GM21529 (cell line): ENCODE results near the gene FERMT1.
"Not testable (repeated sequence)": the region's sequence is repeated elsewhere in the genome, so short reads cannot be mapped to it uniquely, and the experiment has no call there.

Experiments used
- ATAC-seq: cut with Tn5 transposase; IDR thresholded peaks from one replicate; pipeline ENCODE4 v1.9.1; 2021; ENCODE audit not compliant: unreplicated experiment

Gene FERMT1

DNA sequence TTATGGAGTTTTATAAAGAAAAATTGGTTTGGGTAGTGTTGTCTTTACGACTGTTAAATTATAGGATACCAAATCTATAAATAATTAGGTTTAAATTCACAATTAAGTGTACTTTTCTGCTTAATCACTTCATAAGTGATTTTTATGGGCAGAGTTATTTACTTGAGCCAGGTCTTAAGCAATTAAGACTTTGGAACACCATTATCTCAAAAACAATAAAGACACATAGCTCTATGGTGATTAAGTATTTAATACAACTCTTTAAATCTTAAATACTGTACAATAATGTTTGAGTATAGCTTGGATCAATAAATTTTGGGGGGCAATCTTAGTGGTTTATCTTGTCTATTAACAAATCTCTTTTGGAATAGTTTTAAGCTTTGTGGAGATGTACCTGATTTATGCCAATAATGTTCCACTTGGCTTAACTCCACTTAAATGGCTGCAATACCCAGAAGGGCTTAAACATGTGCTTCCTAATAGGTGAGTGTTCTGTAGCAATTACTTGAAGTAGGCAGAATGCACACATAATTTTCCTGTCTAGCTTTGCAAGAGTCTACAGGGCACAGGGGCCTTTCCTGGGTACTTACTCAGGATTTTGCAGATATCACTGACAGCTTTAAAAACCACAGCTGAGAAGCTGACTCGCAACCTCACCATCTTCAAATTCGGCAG lies 7.5 kb downstream of the FERMT1 start:
- ATAC-seq, result no peak

DNA sequence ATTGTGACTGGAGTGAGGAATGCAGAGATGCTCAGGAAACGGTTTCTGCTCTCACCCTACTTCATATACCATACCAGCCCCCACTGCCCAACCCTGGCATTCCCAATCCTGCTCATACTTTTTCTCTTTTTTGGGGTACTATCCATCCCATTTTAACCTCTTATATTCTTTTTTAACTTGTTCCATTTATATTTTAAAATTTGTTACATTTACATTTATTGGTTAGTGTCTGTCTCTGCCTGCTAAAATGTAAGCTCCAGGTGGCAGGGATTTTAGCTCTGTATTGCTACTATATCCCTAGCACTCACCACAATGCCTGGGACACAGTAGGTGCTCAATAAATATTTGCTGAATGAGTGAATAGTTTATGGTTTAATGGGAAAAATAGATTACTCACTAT lies 8.1 kb downstream of the FERMT1 start:
- ATAC-seq, result no peak

DNA sequence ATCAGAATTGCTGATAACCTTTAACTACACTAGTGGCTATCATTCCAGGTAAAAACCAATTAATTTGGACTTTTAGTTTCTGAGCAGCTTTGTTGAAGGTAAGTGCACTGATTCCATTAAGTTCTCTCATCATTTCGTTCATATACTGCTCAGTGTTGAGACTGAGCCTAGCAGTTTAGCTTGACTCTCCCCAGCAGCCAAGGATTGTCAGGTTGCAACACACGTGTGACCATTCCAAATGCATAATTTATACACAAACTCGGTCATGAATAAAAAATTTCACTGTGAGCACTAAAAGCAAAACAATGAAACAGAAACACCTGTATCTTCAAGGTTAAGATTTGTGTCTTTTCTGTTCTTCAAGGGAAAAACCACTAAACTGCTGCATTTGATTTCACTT lies 8.9 kb downstream of the FERMT1 start:
- no peak for ATAC-seq

DNA sequence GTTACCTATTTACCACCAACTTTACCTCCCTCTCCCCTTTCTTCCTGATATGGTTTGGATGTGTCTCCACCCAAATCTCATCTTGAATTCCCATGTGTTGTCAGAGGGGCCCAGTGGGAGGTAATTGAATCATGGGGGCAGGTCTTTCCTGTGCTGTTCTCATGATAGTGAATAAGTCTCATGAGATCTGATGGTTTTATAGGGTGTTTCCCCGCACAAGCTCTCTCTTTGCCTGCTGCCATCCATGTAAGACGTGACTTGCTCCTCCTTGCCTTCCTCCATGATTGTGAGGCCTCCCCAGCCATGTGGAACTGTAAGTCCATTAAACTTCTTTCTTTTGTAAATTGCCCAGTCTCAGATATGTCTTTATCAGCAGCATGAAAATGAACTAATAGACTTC lies 9.9 kb downstream of the FERMT1 start:
- ATAC-seq, result not testable (repeated sequence)

DNA sequence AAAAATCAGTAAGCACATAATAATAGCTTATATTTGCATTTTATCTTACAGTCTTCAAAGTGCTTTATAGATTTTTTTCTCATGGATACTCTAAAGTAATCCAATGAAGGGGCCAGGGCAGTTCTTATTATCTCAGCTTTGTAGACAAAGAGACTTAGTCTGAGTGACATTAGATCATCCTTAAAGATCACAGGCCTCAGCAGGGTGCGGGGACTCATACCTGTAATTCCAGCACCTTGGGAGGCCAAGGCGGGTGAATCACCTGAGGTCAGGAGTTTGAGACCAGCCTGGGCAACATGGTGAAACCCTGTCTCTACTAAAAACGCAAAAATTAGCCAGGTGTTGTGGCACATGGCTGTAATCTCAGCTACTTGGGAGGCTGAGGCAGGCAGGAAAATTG lies 14.5 kb downstream of the FERMT1 start:
- ATAC-seq, result no peak

DNA sequence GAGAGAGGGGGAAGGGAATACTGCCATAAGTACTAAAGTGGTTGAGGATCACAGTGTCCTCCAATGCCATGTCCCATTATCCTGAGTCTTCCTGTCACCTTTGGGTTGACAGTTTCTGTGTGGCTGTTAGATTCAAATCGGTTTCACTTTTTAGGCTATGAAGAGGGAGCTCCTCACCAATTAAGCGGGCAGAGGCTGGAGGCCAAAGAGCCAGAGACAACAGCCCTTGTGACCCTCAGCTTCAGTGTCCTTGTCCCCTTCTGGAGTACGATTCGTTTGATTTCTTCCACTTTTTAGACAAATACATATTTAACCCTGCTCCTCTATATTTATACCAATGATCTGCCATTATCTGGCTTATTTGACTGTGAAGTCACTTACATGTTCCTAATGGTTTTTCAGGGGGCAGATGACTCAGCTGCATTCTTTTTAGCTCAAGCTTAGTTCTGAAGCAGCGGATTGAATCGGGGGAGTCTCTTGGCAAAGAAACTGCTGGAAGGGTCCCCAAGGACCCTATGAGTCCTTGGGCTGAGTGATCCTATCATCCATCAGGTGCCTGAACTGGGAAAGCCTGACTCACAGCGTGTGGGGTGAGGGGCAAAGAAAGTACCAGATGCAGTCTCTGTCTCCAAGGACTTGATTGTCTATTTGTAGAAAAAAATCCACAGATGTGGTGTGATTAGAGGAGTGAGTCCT lies 18.2 kb downstream of the FERMT1 start:
- ATAC-seq, result no peak

DNA sequence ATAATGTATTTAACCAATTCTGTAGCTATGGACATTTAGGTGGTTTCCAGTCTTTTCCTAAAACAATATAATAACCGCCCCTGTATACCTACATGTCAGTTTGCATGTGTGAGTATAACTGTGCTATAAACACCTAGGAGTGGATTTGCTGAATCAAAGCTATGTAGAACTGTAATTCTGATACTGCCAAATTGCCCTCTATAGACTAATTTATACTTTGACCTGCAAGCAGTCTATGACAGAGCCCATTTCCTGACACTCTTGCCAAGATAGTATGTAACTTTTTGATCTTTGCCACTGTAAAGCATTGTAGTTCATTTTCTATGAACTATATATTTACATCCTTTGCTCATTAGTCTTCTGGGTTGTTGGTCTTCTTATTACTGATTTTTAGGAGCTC lies 19.5 kb downstream of the FERMT1 start:
- ATAC-seq, result no peak

DNA sequence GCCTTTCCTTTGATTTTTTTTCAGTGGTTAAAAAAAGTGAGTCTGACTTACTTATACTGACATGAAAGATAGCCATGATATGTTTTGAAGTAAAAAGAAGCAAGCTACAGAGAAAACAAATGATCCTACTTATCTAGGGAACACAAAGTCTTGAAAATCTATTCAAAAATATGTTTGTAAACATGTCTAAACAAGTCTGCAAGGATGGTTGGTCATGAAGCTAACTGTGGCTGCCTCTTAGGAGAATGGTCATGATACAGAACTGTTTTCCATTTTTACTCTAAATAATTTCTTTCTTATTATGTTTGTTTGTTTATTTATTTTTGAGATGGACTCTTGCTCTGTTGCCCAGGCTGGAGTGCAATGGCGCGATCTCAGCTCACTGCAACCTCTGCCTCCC lies 21.5 kb downstream of the FERMT1 start:
- no peak for ATAC-seq

DNA sequence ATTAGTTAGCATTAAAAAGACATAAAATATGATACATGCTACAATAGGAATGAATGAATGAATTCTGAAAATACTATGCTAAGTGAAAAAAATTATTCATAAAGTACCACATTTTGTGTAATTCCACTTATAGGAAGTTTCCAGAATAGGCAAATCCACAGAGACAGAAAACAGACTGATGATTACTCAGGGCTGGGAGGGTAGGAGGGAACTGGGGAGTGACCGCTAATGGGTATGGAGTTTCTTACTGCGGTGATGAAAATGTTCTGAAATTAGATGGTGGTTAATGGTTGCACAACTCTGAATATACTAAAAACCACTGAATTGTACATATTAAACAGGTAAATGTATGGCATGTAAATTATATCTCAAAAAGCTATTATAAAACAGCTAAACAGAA lies 22.6 kb downstream of the FERMT1 start:
- ATAC-seq, result no peak

DNA sequence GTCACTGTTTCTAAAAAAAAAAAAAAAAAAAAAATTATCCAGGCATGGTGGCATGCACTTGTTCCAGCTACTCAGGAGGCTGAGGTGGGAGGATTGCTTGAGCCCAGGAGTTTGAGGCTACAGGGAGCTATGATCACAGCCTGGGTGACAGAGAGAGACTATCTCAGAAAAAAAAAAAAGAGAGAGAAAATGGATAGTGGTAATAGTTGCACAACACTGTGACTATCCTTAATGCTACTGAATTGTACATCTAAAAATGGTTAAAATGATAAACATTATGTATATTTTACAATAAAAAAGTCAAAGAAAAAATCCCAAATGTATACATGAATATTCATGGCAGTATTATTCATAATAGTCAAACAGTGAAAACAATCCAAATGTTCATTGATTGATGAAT lies 23.0 kb downstream of the FERMT1 start:
- no peak for ATAC-seq

DNA sequence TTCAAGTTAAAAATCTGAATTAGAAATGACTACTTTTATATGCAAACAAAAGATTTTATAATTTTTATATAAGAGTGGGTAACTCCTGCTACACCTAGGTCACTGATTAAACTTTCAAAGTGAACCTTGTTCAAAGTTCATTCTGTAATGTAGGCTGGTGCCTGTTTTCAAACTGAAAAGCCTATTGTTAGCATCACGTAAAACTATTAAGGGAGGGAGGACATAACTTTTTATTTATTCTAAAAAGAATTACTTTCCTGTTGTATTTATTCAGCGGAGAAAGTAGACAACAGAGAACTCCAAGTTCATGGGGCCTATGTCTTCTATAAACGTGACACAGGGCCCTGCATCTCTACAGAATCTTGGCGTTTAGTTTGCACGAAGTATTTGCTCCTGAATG lies 27.4 kb downstream of the FERMT1 start:
- no peak for ATAC-seq

DNA sequence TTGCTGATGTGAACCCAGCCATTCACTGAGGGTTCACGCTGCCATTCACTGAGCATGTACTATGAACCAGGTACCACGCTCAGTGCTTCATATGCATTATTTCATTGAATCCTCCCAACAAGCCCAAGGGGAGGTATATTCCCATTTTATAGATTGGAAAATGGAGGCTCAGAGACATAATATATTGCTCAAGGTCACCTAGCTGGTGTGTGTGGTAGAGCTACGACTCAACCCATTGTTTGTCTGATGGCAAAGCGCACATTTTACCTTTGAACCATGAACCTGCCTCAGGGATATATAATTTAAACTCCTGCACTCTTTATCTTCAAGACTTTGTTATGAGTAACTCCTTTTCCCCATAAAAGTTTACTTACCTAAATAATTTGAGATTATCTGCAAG lies 28.3 kb downstream of the FERMT1 start:
- no peak for ATAC-seq

DNA sequence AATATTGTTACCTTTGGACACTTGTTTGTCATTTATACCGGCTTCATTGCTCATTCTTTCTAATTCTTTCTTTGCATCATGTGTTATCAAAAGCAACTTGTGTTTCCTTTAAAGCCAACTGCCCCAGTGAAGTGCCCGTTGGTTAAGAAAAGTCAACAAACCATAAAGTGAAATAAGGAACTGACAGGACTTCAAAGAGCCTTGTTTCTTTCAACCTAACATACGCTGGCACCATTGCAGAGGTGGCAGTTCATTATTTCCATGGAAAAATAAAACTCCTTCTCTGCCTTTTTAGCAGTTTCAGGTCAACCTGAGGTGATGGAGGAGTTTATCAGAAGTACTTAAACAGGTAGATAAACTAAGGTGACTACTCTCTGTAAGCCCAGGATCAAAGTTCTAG lies 28.8 kb downstream of the FERMT1 start:
- no peak for ATAC-seq

DNA sequence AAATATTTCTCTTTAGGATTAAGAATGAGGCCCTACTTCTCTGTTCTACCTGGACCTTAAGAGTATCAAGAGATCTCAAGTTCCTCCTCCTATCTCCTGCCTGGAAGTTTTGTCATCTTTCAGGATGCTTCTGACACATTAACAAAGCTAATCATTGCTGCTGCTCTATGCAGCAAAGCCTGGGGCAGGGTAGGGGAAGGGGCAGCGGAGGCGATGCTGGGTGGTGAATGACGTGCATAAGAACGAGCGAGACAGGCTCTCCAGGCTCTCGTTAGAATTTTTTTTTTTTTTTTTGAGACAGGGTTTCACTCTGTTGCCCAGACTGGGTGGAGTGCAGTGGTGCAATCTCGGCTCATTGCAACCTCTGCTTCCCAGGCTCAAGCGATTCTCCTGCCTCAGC lies 31.2 kb downstream of the FERMT1 start:
- no peak for ATAC-seq

DNA sequence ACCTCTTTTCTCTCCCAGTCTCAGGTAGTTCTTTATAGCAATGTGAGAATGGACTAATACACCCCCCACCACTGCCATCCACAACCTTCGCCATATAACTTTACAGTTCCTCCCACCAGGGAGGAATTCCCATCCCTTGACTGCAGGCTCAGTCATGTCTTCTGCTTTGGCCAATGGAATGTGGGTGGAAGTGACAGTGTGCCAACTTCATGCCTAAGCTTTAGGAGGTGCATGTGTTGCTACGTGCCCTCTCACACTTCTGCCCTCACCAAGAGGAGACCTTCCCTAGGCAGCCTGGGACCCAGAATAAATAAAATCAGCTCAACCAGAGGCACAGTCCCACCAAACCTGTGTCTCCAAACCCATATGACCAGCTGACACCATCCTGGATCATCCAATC lies 36.0 kb downstream of the FERMT1 start:
- ATAC-seq, result no peak

DNA sequence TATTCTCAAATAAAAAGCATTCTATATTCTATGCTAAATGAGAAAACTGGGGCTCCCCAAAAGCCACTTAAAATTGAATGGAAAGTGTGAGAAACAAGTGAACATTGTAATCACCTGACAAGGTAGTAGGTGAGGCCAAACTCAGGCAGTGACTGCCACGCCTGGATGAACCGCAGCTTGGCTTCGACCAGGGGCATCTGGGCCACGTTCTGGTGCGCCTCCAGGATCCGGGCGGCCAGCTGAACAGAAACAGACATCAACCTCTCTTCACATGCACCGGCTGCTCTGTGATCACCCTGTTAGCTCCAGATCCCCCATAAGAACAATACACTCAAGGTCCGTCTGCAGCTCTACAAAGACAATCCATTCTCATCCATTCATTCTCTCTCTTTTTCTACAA lies 38.9 kb downstream of the FERMT1 start:
- no peak for ATAC-seq

DNA sequence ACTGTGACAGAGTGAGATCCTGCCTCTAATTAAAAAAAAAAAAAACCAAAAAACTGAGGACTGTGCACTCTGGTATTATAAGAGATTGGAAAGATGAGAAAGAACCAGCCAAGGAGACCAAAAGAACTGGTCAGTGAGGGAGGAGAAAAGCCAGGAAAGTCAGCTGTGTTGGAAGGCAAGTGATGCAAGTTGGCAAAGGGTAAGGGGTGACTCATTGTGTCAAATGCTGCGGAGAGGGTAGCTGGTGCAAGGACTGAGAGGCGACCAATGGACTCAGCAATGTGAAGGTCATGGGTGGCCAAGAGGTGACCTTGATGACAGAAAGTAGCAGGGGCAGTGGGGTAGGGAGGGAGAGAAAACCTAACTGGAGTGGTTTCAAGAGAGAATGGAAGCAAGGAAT lies 41.6 kb downstream of the FERMT1 start:
- no peak for ATAC-seq

DNA sequence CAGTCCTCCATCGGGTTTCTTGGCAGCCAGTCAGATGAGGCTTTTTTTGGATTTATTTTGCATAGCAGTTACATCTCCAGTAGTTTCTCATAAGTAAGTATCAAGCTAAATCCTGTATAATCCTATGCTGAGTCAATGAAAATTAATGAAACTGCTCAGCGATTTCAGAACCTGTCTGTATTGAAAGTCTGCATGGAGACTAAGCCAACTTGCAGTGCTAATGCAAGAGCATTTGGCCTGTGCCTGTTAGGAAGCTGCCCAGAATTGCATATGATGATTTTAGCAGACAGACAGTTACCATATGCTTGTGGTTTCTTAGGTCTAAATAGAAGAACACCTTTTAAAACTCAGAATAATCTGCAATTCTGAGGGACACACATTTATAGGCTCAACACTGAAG lies 43.8 kb downstream of the FERMT1 start:
- no peak for ATAC-seq

DNA sequence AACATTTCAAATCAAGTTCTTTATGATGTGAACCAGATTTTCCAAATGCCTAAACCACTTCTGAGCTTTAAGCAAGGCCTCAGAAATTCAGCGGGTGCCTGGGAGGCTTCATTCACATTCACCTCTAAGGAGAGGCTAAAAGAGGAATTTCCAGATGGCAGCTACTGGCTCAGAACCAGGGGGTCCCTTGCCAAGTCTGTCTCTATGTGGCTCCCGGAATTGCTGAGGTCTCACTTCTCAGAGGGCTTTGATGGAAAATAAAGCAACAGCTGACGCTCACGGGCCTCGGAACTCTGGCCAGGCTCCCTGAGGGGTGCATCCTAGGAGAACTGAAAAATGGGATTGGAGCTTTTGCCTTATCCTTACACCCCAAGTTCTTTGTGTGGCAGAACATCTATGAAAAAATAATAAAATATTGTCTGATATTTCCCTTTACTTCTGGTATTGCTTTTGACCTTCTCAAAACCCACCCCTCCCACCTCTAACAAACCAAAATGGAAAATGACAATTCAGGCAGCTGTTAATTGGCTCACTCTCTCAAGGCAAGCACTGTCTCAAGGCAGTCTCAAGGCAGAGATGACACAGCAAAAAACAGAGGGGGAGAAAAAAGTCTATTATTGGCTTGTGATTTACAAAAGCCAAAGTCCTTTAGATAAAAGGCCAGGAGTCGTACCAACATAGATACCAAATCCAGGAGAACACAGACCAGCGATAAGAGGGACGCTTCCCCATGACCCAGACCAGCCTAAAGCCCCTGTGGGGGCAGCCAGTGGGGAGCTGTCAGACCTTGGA lies 47.2 kb downstream of the FERMT1 start:
- no peak for ATAC-seq

DNA sequence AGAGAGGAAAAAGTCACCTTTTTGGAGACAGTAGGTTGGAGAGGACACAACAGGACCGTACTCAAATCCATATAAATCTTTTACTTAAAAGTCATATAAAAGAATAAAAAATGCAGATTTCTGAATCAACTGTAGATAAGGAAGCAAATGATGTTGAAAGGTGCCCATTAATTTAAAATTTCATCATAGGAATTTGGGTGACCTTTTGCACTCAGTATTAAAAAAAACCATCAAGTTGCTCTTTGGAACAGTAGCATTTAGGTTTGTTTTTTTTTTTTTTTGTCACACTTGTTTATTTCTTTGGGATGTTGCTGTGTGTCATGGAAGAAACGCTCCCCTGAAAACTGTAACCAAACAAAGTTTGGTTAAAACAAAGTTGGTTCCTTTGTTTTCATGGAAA lies 48.0 kb downstream of the FERMT1 start:
- ATAC-seq, result no peak

DNA sequence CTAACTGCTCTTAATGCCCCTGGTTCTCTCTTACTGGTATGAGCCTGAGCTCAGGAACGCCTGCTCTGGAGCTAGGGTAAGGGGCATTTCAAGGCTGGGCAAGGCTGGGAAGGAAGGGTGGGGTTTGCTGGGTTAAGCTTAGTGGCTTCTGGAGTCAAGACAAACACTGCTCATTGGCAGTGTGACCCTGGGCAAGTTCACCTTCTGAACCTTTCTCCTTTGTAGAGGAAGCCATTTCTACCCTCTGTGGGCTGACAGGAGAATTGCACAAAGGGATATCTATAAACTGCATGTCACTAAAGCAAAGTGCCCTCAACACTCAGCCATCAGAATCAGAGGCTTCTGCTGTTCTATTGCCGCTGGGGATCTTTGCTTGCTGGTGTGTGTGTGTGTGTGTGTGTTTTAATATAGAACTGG lies 48.7 kb downstream of the FERMT1 start:
- ATAC-seq, result peak; percentile 78
